ENCODE data around the gene MYH7B.

MYH7B gene

GRCh38 chr20:34955231-34956040 lies at the start of gene MYH7B, which contains the start of gene GSS:
MYH7B (plus strand) TSS chr20:34955868; CDS start chr20:34978006, 22,138 bp downstream.
GSS (minus strand) TSS chr20:34955806; CDS start chr20:34951852, 3,954 bp downstream.
- peak; percentile 92 for DNase-seq

DNA sequence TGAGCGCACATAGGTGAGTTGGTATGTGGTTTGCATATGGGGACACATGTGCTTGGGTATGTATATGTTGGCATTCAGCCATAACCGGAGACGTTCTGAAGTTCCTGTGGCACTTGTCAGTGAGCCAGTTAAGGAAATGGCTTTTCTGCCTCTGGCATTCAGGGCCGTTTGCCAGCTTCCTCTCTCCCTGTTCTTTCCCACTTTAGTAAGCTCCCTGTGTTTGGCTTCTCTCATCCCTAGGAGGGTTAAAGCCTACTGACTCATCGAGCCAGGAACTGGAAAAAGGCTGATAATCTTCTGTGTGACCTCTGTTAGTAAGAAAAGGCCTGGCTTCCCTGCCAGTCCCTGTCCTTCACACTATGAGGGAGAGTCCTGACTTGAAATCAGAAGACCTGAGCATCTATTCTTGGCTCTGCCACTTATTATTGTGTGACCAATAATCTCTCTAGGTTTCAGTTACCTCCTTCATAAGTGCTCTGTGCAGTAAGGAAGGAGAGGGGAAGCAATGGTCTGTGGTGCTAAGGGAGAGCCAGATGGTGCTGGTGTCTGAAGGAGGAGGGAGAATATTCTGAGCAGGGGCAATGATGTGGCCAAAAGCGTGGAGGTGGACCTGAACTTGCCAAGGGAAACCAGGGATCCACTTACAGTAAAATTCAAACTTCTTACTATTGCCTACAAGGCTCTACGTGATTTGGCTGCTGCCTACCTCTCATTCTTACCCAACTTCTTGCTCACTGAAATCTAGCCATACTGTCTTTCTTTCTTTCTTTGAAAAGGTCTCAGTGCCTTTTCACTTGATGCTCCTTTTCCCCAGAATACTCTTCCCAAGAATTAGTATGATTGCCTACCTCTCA lies 47.8 kb upstream of the MYH7B start:
- no peak for DNase-seq

DNA sequence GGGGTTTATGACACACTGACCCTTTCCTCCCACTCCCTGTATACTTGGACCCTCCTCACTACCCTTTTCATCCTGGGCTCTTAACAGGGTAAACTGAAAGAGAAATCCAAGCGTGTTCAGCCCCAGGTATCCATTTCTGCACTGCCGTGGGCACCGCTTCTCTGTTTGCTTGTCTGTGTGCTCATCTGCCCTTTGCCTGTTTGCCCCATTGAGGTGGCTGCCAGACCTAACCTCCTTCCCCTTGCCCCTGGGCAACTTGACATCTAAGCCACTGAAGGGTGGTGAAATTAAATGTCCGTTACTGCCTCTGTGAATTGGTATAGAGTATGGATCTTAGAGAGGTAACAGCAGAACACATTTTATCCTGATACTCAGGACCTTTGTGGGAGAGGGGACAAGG lies 40.5 kb upstream of the MYH7B start:
- DNase-seq, result no peak

- DNase-seq, result no peak
Observed at GRCh38 chr20:34915749-34916455, 39.8 kb upstream of the MYH7B start.

- DNase-seq, result no peak
Observed at GRCh38 chr20:34916774-34917354, 38.8 kb upstream of the MYH7B start.

DNA sequence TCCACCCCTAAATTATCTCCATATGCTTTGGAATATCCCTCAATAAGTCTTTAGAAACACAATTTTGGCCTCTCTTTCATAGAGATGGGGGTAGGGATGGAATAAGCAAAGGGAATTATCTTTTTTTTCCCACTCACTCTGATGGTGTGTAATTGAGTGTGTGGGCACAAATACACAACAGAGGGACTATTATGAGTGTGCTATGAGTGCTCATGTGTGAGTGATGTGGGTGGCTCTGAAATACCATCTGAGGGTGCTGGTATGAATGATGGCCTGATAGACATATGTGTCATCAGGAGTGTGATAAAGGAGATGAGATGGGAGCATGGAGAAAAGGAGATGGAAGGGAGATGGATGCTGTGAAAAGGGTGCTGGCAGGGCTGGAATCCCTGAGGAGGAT lies 35.6 kb upstream of the MYH7B start:
- no peak for DNase-seq

DNA sequence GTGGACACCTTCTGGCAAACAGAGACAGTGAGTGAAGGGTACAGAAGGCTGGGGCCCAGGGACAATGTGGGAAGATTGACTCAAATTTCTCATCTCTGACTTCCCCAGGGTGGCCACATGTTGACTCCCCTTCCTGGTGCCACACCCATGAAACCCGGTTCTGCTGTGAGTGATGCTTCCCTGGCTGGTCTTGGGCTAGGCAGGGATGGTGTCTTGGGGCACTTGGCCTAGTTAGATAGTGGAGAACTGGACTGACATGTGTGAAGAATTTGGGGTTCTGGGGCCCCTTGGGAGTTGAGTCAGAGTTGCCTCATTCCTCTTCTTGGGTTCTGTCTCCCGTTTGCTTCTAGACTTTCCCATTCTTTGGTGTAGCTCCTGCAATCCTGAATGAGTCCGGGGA lies 34.2 kb upstream of the MYH7B start:
- no peak for DNase-seq

DNA sequence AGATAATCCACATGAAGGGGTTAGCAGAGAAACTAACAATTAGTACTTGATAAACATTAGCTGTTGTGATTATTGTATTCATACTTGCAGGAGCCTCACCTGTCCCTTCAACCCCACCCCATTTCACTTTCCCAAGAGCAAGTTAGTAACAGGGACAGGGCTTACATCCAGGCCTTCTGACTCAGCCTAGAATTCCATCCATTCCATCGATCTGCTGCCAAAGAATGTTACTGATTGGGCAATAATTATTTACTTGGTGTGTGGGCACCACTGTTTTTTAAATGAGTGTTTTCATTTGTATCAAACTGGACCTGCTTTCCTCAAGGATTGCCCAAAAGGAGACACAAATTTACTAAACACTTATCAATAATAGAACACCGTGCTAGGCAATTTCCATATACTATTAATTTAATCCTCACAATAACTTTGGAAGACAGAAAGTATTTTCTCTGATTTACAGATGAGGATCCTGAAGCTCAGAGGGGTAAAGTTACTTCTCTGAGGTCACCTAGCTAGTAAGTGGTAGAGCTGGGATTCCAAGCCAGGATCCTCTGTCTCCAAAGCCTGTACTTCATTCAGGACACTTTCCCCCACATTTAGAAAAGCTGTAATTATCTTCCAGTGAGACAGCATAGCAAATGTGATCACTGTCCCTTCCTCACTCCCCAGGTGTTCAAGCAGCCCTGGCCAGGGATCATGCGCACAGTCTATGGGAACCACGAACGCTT lies 32.9 kb upstream of the MYH7B start:
- DNase-seq, result no peak

DNA sequence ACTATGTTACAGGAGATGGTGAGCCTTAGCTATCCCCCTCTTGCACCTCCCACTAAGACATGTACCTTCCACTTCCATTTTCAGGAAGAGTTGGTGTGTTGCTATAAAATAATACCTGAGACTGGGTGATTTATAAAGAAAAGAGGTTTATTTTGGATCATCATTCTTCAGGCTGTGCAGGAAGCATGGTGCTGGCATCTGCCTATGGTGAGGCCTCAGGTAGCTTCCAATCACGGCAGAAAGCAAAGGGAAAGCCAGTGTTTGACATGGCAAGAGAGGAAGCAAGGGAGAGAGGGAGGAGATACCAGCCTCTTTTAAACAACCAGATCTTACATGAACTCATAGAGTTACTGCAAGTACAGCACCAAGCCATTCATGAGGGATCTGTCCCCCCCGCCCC lies 32.3 kb upstream of the MYH7B start:
- DNase-seq, result no peak

DNA sequence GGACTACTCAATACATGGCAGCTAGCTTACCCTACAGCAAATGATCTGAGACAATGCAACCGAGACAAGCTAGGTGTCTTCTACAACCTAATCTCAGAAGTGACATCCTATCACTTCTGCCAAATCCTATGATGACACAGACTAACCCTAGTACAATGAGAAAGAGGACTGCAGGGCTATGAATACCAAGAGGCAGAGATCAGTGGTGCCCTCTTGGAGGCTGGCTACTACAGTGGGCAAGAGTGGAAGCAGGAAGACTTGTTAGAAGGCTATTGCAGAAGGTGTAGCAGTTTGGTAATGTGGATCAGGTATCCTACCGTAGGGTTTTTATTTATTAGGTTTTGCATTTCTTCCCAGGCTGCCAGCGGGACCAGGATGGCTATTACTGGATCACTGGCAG lies 30.3 kb upstream of the MYH7B start:
- DNase-seq, result no peak

DNA sequence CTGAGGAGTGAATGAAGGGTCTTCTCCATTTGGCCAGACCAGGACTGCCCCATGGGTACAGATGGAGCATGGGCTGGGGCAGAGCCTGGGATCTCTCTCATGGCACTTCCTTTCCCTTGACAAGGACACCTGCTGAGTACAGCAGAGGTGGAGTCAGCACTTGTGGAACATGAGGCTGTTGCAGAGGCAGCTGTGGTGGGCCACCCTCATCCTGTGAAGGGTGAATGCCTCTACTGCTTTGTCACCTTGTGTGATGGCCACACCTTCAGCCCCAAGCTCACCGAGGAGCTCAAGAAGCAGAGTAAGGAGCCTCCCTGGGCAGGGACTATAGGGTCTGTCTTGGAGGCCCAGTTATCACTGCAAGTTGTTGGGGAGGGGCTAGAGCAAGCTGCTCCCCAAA lies 29.7 kb upstream of the MYH7B start:
- DNase-seq, result no peak

DNA sequence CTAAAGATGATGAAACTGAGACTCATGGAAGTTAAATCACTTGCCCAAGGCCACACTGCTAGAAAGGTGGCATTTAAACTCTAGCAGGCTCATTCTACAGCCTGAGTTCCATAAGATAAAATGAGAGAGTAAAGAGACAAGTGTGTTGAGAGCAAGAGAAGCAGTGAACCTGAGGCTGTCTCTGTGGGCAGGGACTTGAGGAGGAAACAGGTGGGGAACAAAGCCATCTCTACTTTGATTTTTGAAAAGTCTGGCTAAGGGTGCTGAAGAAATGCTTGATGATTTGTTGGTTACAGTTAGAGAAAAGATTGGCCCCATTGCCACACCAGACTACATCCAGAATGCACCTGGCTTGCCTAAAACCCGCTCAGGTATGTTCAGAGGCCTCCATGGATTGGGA lies 29.1 kb upstream of the MYH7B start:
- no peak for DNase-seq

- DNase-seq, result no peak
Observed at GRCh38 chr20:34927736-34928135, 27.9 kb upstream of the MYH7B start.

DNA sequence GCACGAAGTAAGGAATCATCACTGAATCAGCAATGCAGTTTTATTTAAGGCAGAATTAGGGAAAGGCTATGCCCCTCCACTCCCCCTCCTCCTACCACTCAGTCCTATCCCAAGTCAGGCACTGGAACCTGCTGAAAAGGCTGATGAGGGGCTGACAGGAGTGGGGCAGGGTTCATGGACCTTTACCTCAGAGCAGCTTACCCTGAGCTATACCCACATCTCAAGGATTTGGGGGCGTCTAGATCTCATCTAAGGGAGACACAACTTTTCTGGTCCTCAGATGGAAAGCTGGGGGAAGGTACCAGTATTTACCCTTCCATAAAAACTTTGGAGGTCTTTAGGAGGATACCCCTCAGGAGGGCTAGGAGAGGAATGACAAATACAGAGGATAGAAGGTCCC lies 27.3 kb upstream of the MYH7B start:
- DNase-seq, result no peak

DNA sequence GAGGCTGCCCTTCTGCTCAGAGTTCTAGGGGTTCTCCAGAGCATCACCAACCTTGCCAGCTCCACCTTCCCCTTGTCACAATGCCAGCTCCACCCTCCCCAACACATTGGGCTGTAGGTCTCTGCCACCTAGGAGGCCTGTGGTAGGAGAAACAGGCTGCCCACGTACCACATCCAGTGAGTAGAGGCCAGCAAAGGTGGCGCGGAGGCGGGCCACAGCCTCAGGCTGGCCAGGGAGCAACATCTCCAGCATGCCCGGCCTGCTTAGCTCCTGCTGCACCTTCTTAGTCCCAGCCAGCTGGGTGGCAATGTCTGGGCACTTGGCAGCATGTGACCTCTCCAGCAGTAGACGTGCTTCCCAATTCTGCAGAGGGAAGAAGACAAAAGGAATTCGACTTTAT lies 23.9 kb upstream of the MYH7B start:
- no peak for DNase-seq

- no peak for DNase-seq
Observed at GRCh38 chr20:34938466-34939163, 17.1 kb upstream of the MYH7B start.

DNA sequence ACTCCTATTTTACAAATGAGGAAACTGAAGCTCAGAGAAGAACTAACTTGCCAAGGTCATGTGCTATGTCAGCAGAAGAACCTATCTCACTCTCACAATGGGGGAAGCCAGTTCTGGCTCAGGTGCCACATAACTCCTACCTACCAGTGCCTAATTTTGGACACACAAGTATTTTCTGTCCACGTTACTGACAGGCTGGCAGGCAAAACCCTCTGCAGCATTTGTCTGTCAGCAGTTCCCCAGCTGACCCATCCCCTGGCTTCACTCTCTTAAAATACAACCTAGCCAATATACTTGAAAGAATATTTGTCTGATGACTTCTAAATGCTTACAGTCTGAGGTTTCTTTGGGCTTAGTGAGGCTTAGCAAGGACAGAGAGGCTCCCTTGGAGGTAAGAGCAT lies 15.6 kb upstream of the MYH7B start:
- no peak for DNase-seq

DNA sequence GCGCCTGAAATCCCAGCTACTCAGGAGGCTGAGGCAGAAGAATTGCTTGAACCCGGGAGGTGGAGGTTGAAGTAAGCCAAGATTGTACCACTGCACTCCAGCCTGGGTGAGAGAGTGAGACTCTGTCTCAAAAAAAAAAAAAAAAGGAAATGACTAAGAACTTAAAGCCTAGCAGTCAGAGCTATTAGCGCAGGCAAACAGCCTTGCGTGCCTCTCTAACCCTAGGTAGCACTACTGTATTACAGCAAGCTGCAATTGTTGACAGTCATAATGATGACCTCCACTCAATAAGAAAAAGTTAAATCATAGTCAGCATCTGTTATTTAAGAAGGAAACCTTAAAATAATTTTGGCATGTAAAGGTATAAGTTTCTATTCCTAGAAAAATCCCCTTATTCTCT lies 14.4 kb upstream of the MYH7B start:
- no peak for DNase-seq

DNA sequence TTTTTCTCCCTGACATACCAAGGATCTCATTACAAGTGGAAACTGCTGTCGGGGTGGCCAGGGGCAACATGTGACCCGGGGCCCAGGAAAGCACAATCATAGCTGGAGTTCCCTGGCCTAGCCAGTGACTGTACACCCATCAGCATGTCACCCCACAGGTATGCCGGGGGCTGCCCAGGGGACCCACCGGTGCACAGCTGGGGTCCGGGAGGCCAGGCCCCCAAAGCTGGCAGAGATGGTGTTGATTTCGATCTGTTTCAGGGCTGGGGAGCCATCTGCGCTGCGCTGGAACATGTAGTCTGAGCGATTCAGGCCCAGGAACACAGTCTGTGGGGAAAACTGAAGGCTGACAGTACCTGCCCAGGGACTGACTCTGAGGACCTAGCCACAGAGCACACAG lies 13.4 kb upstream of the MYH7B start:
- DNase-seq, result no peak

- DNase-seq, result no peak
Observed at GRCh38 chr20:34943808-34944567, 11.7 kb upstream of the MYH7B start.
